K562 (cell line): ENCODE results near the gene CDC45. TPM values are rescaled to one million over a fixed set of nuclear protein-coding genes. Genes with fewer than 3 reads are reported as not detected.

Experiments
- BCOR ChIP-seq: fragments of 450-650 bp; IDR thresholded peaks from 2 replicates; pipeline ENCODE4 v1.6.1; 2016
- CXXC5 ChIP-seq: fragments of 250-450 bp; sonication (Bioruptor Pico); IDR thresholded peaks from 2 replicates; pipeline ENCODE4 v1.8.0; 2022; ENCODE audit warnings: inconsistent platforms, mild to moderate bottlenecking, moderate library complexity
- GATAD2A ChIP-seq: fragments of 450-650 bp; IDR thresholded peaks from 2 replicates; pipeline ENCODE4 v1.6.1; 2017
- HCFC1 ChIP-seq: IDR thresholded peaks from 2 replicates; pipeline ENCODE4 v1.6.1; 2012; ENCODE audit warnings: low read depth, low read length, improper control_type of control experiment
- NRF1 ChIP-seq, 2 experiments: fragments of 450-650 bp; IDR thresholded peaks in 1 of 2; conservative IDR thresholded peaks in 1 of 2; 2 replicates each; pipeline ENCODE4 v1.6.1; 2014; ENCODE audit warnings: mild to moderate bottlenecking in 2 of 2
- ZBTB40 ChIP-seq, 2 experiments: fragments of 450-650 bp in 1 of 2; sonication (generic) in 1 of 2; formaldehyde crosslinking in 1 of 2; IDR thresholded peaks; 2 replicates each; pipeline versions ENCODE4 v1.7.1 to v1.9.0; 2016 to 2022; ENCODE audit warnings: inconsistent platforms in 1 of 2, mild to moderate bottlenecking in 1 of 2, missing genetic modification reagents in 1 of 2
- ZC3H8 ChIP-seq: fragments of 450-650 bp; IDR thresholded peaks from 2 replicates; pipeline ENCODE4 v1.6.1; 2017
- ZFP36 ChIP-seq: fragments of 150-350 bp; IDR thresholded peaks from 2 replicates; pipeline ENCODE4 v1.6.1; 2018; ENCODE audit warnings: low read length, low read depth; ENCODE audit not compliant: partially characterized antibody
- ZKSCAN1 ChIP-seq: fragments of 150-350 bp; IDR thresholded peaks from 2 replicates; pipeline ENCODE4 v1.6.1; 2016; ENCODE audit warnings: low read depth, low read length
- ZNF436 ChIP-seq: fragments of 250-450, 450-650 bp; sonication (Bioruptor Pico); formaldehyde crosslinking; IDR thresholded peaks from 2 replicates; pipeline ENCODE4 v1.7.0; 2020; ENCODE audit warnings: mild to moderate bottlenecking
- ZNF444 ChIP-seq: fragments of 250-450 bp; sonication (Bioruptor Pico); IDR thresholded peaks from 2 replicates; pipeline ENCODE4 v1.4.0; 2020; ENCODE audit warnings: mild to moderate bottlenecking, moderate library complexity
- polyA plus RNA-seq, 8 experiments: library from polyadenylated mRNA; depleted of rRNA in 4 of 8; stranded (reverse) in 5 of 8; unstranded in 3 of 8; fragments of >200 nt; fragmentation: Nextera tagmentation in 2 of 8; fragmentation: Illumina TruSeq in 1 of 8; extraction: Ambion mirVana in 2 of 8; extraction: Trizol in 1 of 8; gene quantifications; 2 replicates each; pipeline versions ENCODE4 v1.2.1 to v1.2.3, GENCODE V29; 2011 to 2014; ENCODE audit warnings: inconsistent platforms in 1 of 8, missing spikeins in 1 of 8
- total RNA-seq, 7 experiments: library from RNA; depleted of rRNA in 6 of 7; stranded (reverse); fragments of >200 nt in 6 of 7; fragmentation: Illumina TruSeq in 2 of 7; extraction: Trizol in 2 of 7; gene quantifications; 2 replicates each; pipeline versions ENCODE4 v1.2.1 to v1.2.3, GENCODE V29; 2011 to 2021; ENCODE audit warnings: low replicate concordance in 1 of 7
- TF ChIP-seq, protein P1 (sequence below): IDR thresholded peaks from 2 replicates; pipeline ENCODE4 v1.6.1; 2011; ENCODE audit warnings: borderline replicate concordance, low read depth, mild to moderate bottlenecking, moderate library complexity, low read length; ENCODE audit not compliant: insufficient read depth, poor library complexity, severe bottlenecking
- TF ChIP-seq, protein P2 (sequence below), 2 experiments: fragments of 450-650 bp in 1 of 2; IDR thresholded peaks; 2 replicates each; pipeline ENCODE4 v1.6.1; 2011 to 2017; ENCODE audit warnings: low read depth in 2 of 2, antibody characterized with exemption in 1 of 2, borderline replicate concordance in 1 of 2, low read length in 1 of 2, mild to moderate bottlenecking in 1 of 2, mixed read lengths in 1 of 2; ENCODE audit not compliant: control insufficient read depth in 1 of 2

CDC45 gene
- total and polyA plus RNA-seq, 9 of the 15 experiments (the other 6 are each of a cell fraction or from before 2014, with no cell fraction given): 251 to 580 (median 410) TPM

GRCh38 chr22:19478045-19478900, 1.4 kb upstream of the CDC45 start (continued):
- TF ChIP-seq NRF1 (conservative IDR thresholded peaks at IDR 0.05 in 1 of 2, IDR thresholded peaks at IDR 0.05 in 1 of 2) (no peak), CXXC5 (CRISPR knock-in tag) (no peak), HCFC1 (no peak), BCOR (no peak), ZBTB40 (IDR thresholded peaks at IDR 0.05) (no peak), ZBTB40 (CRISPR knock-in tag; IDR thresholded peaks at IDR 0.05) (no peak), ZNF444 (no peak), ZFP36 (no peak), GATAD2A (no peak), ZKSCAN1 (no peak), ZC3H8 (no peak), ZNF436 (CRISPR knock-in tag) (no peak)
- TF ChIP-seq, protein P1, sequence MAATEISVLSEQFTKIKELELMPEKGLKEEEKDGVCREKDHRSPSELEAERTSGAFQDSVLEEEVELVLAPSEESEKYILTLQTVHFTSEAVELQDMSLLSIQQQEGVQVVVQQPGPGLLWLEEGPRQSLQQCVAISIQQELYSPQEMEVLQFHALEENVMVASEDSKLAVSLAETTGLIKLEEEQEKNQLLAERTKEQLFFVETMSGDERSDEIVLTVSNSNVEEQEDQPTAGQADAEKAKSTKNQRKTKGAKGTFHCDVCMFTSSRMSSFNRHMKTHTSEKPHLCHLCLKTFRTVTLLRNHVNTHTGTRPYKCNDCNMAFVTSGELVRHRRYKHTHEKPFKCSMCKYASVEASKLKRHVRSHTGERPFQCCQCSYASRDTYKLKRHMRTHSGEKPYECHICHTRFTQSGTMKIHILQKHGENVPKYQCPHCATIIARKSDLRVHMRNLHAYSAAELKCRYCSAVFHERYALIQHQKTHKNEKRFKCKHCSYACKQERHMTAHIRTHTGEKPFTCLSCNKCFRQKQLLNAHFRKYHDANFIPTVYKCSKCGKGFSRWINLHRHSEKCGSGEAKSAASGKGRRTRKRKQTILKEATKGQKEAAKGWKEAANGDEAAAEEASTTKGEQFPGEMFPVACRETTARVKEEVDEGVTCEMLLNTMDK: no peak
- TF ChIP-seq, protein P2, sequence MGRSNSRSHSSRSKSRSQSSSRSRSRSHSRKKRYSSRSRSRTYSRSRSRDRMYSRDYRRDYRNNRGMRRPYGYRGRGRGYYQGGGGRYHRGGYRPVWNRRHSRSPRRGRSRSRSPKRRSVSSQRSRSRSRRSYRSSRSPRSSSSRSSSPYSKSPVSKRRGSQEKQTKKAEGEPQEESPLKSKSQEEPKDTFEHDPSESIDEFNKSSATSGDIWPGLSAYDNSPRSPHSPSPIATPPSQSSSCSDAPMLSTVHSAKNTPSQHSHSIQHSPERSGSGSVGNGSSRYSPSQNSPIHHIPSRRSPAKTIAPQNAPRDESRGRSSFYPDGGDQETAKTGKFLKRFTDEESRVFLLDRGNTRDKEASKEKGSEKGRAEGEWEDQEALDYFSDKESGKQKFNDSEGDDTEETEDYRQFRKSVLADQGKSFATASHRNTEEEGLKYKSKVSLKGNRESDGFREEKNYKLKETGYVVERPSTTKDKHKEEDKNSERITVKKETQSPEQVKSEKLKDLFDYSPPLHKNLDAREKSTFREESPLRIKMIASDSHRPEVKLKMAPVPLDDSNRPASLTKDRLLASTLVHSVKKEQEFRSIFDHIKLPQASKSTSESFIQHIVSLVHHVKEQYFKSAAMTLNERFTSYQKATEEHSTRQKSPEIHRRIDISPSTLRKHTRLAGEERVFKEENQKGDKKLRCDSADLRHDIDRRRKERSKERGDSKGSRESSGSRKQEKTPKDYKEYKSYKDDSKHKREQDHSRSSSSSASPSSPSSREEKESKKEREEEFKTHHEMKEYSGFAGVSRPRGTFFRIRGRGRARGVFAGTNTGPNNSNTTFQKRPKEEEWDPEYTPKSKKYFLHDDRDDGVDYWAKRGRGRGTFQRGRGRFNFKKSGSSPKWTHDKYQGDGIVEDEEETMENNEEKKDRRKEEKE (IDR thresholded peaks at IDR 0.05; ENCODE audit: borderline replicate concordance in 1 of 2, control insufficient read depth in 1 of 2, low read depth in 2 of 2, low read length in 1 of 2): no peak
